HCT116 (cell line): ENCODE measurements around the gene ST7L. TPM values are rescaled to one million over a fixed set of nuclear protein-coding genes. Genes with fewer than 3 reads are reported as not detected.

ENCODE experiments used
- ATAC-seq: fragments of 200-7000 bp; cut with Tn5 transposase; 2 replicates; pipeline ENCODE4 v1.9.1; 2020; ENCODE audit warnings: mild to moderate bottlenecking, moderate library complexity
- BruUV-seq: library from RNA; stranded (reverse); fragments of 400-500 nt; replicated peaks from 2 replicates; lab custom pipeline; 2021; lab: Mats Ljungman, UMichigan
- CTCF ChIA-PET: fragments of 300-600 bp; sonication (Branson Sonifier 250); formaldehyde crosslinking; loops from one replicate; lab custom pipeline; 2021; ENCODE audit warnings: antibody characterized with exemption; lab: Charles Lee
- POLR2A ChIA-PET: fragments of 300-600, 350-600 bp; sonication (Branson Sonifier 250); formaldehyde crosslinking; loops from one replicate; lab custom pipeline; 2021; ENCODE audit warnings: antibody characterized with exemption; lab: Charles Lee
- RAD21 ChIA-PET, 2 experiments: fragments of 300-600 bp; sonication (Branson Sonifier 250); formaldehyde crosslinking; loops; one replicate each; lab custom pipeline; 2023; ENCODE audit warnings: low total read pairs in 2 of 2; ENCODE audit not compliant: uncharacterized antibody in 2 of 2, unreplicated experiment in 2 of 2, low non-redundant PET in 1 of 2; lab: Charles Lee
- DNase-seq: peaks from one replicate; pipeline ENCODE4 v3.0.0-alpha.2; 2010; ENCODE audit warnings: low read depth, low spot score
- H2AFZ ChIP-seq: fragments of 200-600 bp; shearing (Covaris generic), sonication (generic); 2 replicates; pipeline ENCODE4 v1.6.1; 2017; ENCODE audit warnings: low read depth, mixed run types, mixed read lengths, antibody characterized with exemption, low read length; ENCODE audit not compliant: poor library complexity, severe bottlenecking
- H3K27ac ChIP-seq: 2 replicates; pipeline ENCODE4 v1.5.1; 2012; ENCODE audit warnings: low read depth, low read length
- H3K27me3 ChIP-seq: fragments of 200-600 bp; sonication (generic); 2 replicates; pipeline ENCODE4 v1.6.1; 2016; ENCODE audit warnings: mixed run types, low read length, mixed read lengths; ENCODE audit not compliant: insufficient read depth
- H3K36me3 ChIP-seq, 2 experiments: fragments of 200-500 bp in 1 of 2; fragments of 200-600 bp in 1 of 2; sonication (Bioruptor generic) in 1 of 2; sonication (generic) in 1 of 2; 2 replicates each; pipeline versions ENCODE4 v1.5.1 to v1.6.1; 2014 to 2016; ENCODE audit warnings: low read length in 2 of 2, inconsistent platforms in 1 of 2, mixed read lengths in 1 of 2, mixed run types in 1 of 2; ENCODE audit not compliant: insufficient read depth in 2 of 2, control insufficient read depth in 1 of 2
- H3K4me1 ChIP-seq, 2 experiments: fragments of 200-600 bp in 1 of 2; sonication (generic) in 1 of 2; 2 replicates each; pipeline versions ENCODE4 v1.5.1 to v1.6.1; 2012 to 2017; ENCODE audit warnings: low read length in 2 of 2, inconsistent platforms in 1 of 2, mild to moderate bottlenecking in 1 of 2, mixed read lengths in 1 of 2, mixed run types in 1 of 2, moderate library complexity in 1 of 2; ENCODE audit not compliant: insufficient read depth in 2 of 2, control insufficient read depth in 1 of 2
- H3K4me2 ChIP-seq: fragments of 200-600 bp; sonication (generic); 2 replicates; pipeline ENCODE4 v1.6.1; 2017; ENCODE audit warnings: mixed run types, low read length, mixed read lengths
- H3K4me3 ChIP-seq, 2 experiments: fragments of 200-600 bp in 1 of 2; sonication (generic) in 1 of 2; replicated peaks in 1 of 2; 2 replicates each; pipeline ENCODE4 v1.5.1; 2011 to 2016; ENCODE audit warnings: low read length in 2 of 2, control low read depth in 1 of 2, low read depth in 1 of 2, mild to moderate bottlenecking in 1 of 2, mixed read lengths in 1 of 2, mixed run types in 1 of 2
- H3K79me2 ChIP-seq: fragments of 200-600 bp; sonication (generic); 2 replicates; pipeline ENCODE4 v1.6.1; 2017; ENCODE audit warnings: mild to moderate bottlenecking, mixed run types, low read length, moderate library complexity, mixed read lengths; ENCODE audit not compliant: insufficient read depth
- H3K9ac ChIP-seq: fragments of 200-600 bp; sonication (generic); 2 replicates; pipeline ENCODE4 v1.6.1; 2016; ENCODE audit warnings: low read length, mixed read lengths
- H3K9me2 ChIP-seq: fragments of 200-600 bp; sonication (generic), shearing (Covaris generic); 2 replicates; pipeline ENCODE4 v1.6.1; 2017; ENCODE audit warnings: mixed run types, mild to moderate bottlenecking, moderate library complexity; ENCODE audit not compliant: insufficient read depth
- H3K9me3 ChIP-seq, 2 experiments: fragments of 200-500 bp in 1 of 2; fragments of 200-600 bp in 1 of 2; sonication (Bioruptor generic) in 1 of 2; sonication (generic) in 1 of 2; 2 replicates each; pipeline ENCODE4 v1.6.1; 2014 to 2017; ENCODE audit warnings: low read length in 2 of 2, mixed read lengths in 2 of 2, inconsistent platforms in 1 of 2, low read depth in 1 of 2, mild to moderate bottlenecking in 1 of 2, mixed run types in 1 of 2, moderate library complexity in 1 of 2; ENCODE audit not compliant: control insufficient read depth in 1 of 2, insufficient read depth in 1 of 2
- H4K20me1 ChIP-seq: fragments of 200-600 bp; sonication (generic), shearing (Covaris generic); 2 replicates; pipeline ENCODE4 v1.6.1; 2017; ENCODE audit warnings: mixed run types, mild to moderate bottlenecking, moderate library complexity; ENCODE audit not compliant: insufficient read depth
- ATF3 ChIP-seq: IDR thresholded peaks from 2 replicates; pipeline ENCODE4 v1.6.1; 2012
- CBX3 ChIP-seq: IDR thresholded peaks from 2 replicates; pipeline ENCODE4 v1.6.1; 2012; ENCODE audit warnings: low read depth
- CEBPB ChIP-seq: IDR thresholded peaks from 2 replicates; pipeline ENCODE4 v1.6.1; 2012; ENCODE audit warnings: low read depth
- CTCF ChIP-seq, 3 experiments: fragments of 200-600 bp in 1 of 3; sonication (generic) in 1 of 3; IDR thresholded peaks in 2 of 3; conservative IDR thresholded peaks in 1 of 3; 2 replicates each; pipeline ENCODE4 v1.5.1; 2012 to 2017; ENCODE audit warnings: low read depth in 2 of 3, low read length in 2 of 3, antibody characterized with exemption in 1 of 3, borderline replicate concordance in 1 of 3, control low read depth in 1 of 3, mild to moderate bottlenecking in 1 of 3, mixed read lengths in 1 of 3, mixed run types in 1 of 3, moderate library complexity in 1 of 3; ENCODE audit not compliant: insufficient read depth in 1 of 3
- EGR1 ChIP-seq: IDR thresholded peaks from 2 replicates; pipeline ENCODE4 v1.6.1; 2012; ENCODE audit warnings: low read depth
- ELF1 ChIP-seq: IDR thresholded peaks from 2 replicates; pipeline ENCODE4 v1.6.1; 2012; ENCODE audit warnings: low read depth, borderline replicate concordance
- EZH2 ChIP-seq: fragments of 200-600 bp; sonication (generic); IDR thresholded peaks from 2 replicates; pipeline ENCODE4 v1.6.1; 2017; ENCODE audit warnings: antibody characterized with exemption, mixed run types
- JUND ChIP-seq: IDR thresholded peaks from 2 replicates; pipeline ENCODE4 v1.6.1; 2012
- MAX ChIP-seq: IDR thresholded peaks from 2 replicates; pipeline ENCODE4 v1.6.1; 2012
- POLR2A ChIP-seq: IDR thresholded peaks from 2 replicates; pipeline ENCODE4 v1.7.0; 2011; ENCODE audit warnings: borderline replicate concordance; ENCODE audit not compliant: insufficient read depth, insufficient read length; ENCODE audit errors: extremely low read depth
- POLR2AphosphoS5 ChIP-seq: IDR thresholded peaks from 2 replicates; pipeline ENCODE4 v1.6.1; 2011; ENCODE audit warnings: mild to moderate bottlenecking, low read depth, low read length, moderate library complexity
- RAD21 ChIP-seq: IDR thresholded peaks from 2 replicates; pipeline ENCODE4 v1.6.1; 2012; ENCODE audit warnings: low read depth, mild to moderate bottlenecking
- SIN3A ChIP-seq: IDR thresholded peaks from 2 replicates; pipeline ENCODE4 v1.6.1; 2012; ENCODE audit warnings: low read depth
- SRF ChIP-seq: IDR thresholded peaks from 2 replicates; pipeline ENCODE4 v1.6.1; 2012; ENCODE audit warnings: low read depth
- TCF7L2 ChIP-seq: IDR thresholded peaks from 2 replicates; pipeline ENCODE4 v1.7.0; 2011; ENCODE audit warnings: borderline replicate concordance, inconsistent platforms; ENCODE audit not compliant: insufficient read depth, insufficient read length; ENCODE audit errors: extremely low read depth
- YY1 ChIP-seq: IDR thresholded peaks from 2 replicates; pipeline ENCODE4 v1.6.1; 2011; ENCODE audit warnings: low read length, low read depth, moderate library complexity, mild to moderate bottlenecking; ENCODE audit not compliant: insufficient replicate concordance; ENCODE audit errors: extremely low read depth
- ZFX ChIP-seq: fragments of 450-650 bp; IDR thresholded peaks from 2 replicates; pipeline ENCODE4 v1.6.1; 2017
- ZNF274 ChIP-seq: fragments of 200-500 bp; sonication (Bioruptor generic); IDR thresholded peaks from 2 replicates; pipeline ENCODE4 v1.6.1; 2014; ENCODE audit warnings: mild to moderate bottlenecking, low read depth, low read length, inconsistent platforms
- intact Hi-C: fragments of 100-400 bp; cut with micrococcal nuclease; formaldehyde crosslinking; loops from 2 replicates; pipeline ENCODE4 v1.10.0; 2022
- total RNA-seq: library from RNA; stranded (reverse); gene quantifications from one replicate; pipeline ENCODE4 v1.2.1, GENCODE V29; 2021; ENCODE audit not compliant: unreplicated experiment

Gene ST7L
- total RNA-seq, 1 experiment from 2014 or later: 19.9 TPM

- TF ChIP-seq EZH2: no peak
- TF ChIP-seq ELF1: no peak
Observed at GRCh38 chr1:112651205-112651604, 32.3 kb upstream of the ST7L start (continued).

GRCh38 chr1:112646225-112646624 is 27.3 kb upstream of the ST7L start:
- Histone ChIP-seq H4K20me1 (peaks cover 9% of the 10 kb centered on the region; the same call in 1 of the 2 replicates), H3K9ac (no peak overlapping the region), H3K4me2 (no peak overlapping the region), H3K27me3 (no peaks in the 10 kb centered on the region), H3K9me3 (no peaks in the 10 kb centered on the region), H3K4me3 (no peak overlapping the region), H3K9me2 (no peaks in the 10 kb centered on the region), H3K36me3 (peaks cover 22 to 38% of the 10 kb centered on the region in 2 experiments), H3K4me1 (peaks cover 0 to 4% of the 10 kb centered on the region in 2 experiments; a peak in 1 of 4 replicates), H2AFZ (no peak overlapping the region), H3K27ac (no peak overlapping the region), H3K79me2 (peaks cover 99% of the 10 kb centered on the region)
- no peak for DNase-seq
- ChIA-PET CTCF (no interaction called here), POLR2A (no interaction called here), RAD21 (no interaction called here)
- intact Hi-C loops: no loop called here
- no peak for ATAC-seq
- BruUV-seq: no TSS peak
- TF ChIP-seq EZH2 (no peak), CTCF (IDR thresholded peaks at IDR 0.05 in 2 of 3, conservative IDR thresholded peaks at IDR 0.05 in 1 of 3; ENCODE audit: borderline replicate concordance in 1 of 3, insufficient read depth in 1 of 3, low read depth in 2 of 3, low read length in 2 of 3) (no peak), ATF3 (no peak), EGR1 (no peak), SIN3A (no peak), TCF7L2 (no peak), ZFX (no peak), CBX3 (no peak), JUND (no peak), YY1 (no peak), SRF (no peak), POLR2A (no peak), ZNF274 (no peak), MAX (no peak), POLR2AphosphoS5 (no peak), CEBPB (no peak), RAD21 (no peak)
